Retinal pigment epithelial cell (primary cell): ENCODE data around the gene DOK1.
"Not testable (repeated sequence)": the region's sequence is repeated elsewhere in the genome, so short reads cannot be mapped to it uniquely, and the experiment has no call there.

ENCODE experiments used
- DNase-seq: peaks from one replicate; pipeline ENCODE4 v3.0.0-alpha.2; 2010; ENCODE audit warnings: low read depth
- H3K4me3 ChIP-seq: 2 replicates; pipeline ENCODE4 v1.5.1; 2011; ENCODE audit warnings: mild to moderate bottlenecking, low read length, control low read depth, moderate library complexity
- CTCF ChIP-seq: conservative IDR thresholded peaks from 2 replicates; pipeline ENCODE4 v1.5.1; 2011; ENCODE audit warnings: low read depth, low read length, control low read depth, inconsistent platforms

DOK1 gene

DNA sequence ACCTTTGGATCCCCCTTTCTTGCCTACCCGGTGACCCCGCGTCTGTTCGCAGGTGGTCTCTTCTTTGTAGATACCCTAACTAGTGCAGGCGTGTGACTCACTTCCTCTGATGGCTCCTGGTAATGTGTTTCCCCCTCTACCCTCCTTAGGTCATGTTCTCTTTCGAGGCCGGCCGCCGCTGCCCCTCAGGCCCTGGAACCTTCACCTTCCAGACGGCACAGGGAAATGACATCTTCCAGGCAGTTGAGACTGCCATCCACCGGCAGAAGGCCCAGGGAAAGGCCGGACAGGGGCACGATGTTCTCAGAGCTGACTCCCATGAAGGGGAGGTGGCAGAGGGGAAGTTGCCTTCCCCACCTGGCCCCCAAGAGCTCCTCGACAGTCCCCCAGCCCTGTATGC lies 1.6 kb downstream of the DOK1 start:
- TF ChIP-seq CTCF = no peak
- no peak for DNase-seq
- no peak overlapping the region for H3K4me3 ChIP-seq

DNA sequence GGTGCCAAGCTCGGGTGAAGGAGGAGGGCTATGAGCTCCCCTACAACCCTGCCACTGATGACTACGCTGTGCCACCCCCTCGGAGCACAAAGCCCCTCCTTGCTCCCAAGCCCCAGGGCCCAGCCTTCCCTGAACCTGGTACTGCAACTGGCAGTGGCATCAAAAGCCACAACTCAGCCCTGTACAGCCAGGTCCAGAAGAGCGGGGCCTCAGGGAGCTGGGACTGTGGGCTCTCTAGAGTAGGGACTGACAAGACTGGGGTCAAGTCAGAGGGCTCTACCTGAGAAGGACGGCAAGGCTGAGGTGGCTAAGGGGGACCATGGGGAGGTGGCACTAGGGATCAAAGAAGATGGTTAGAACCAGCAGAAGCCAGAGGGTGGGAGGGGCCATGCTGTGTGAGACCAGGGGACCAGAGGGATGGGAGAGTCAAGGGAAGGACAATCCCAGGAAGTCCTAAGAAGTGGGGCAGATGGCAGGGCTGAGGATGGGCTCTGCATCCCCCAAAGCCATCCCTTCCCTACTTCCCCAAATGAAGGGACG lies 2.4 kb downstream of the DOK1 start:
- H3K4me3 ChIP-seq = no peak overlapping the region
- no peak for DNase-seq
- TF ChIP-seq CTCF = no peak

DNA sequence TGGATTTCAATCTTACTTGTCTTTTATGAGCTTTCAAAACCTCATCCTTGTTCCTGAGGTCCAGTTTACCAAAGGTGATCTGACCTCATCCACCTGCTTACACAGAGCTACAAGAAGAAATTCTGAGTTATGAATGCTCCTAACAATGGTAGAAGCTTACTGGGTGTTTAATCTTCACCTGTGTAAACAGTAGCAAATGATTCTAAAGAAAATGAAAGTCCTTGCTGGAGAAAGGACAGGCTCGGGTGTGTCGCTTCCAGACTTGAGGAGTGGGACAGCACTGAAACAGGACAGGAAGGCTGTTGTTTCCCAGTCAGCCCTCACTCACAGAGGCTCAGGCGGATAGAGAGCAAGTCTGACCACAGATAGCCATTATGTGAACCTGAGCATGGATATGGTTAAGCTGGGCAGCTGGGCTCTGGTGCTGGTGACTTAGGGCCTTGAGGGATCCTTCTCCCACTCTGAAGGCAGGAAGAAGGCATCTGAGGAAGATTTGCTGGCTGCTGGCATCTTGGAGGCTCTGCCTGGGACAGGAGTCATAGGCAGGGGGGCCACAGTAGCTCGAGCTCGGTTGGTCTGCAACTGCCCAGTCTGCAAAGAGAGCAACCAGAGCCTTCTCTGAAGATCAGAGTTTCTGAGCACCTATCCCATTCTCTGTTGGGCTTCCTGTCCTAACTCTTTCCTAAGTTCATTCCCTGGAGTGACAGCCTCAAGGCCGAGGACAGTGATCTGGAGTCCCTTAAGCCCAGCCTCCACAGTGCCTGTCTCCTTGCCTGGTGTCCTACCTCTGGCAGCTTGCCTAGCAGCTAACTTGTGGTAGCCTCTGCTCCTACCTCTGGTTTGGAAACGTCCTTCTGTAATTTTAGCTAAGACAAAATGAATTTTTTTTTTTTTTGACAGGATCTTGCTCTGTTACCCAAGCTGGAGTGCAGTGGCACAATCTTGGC lies 4.0 kb downstream of the DOK1 start:
- no peak for DNase-seq
- TF ChIP-seq CTCF = no peak
- H3K4me3 ChIP-seq = no peak overlapping the region

- no peak overlapping the region for H3K4me3 ChIP-seq
- TF ChIP-seq CTCF = no peak
- no peak for DNase-seq
Observed at GRCh38 chr2:74559912-74560311, 5.4 kb downstream of the DOK1 start.

- TF ChIP-seq CTCF = no peak
- no peak overlapping the region for H3K4me3 ChIP-seq
- no peak for DNase-seq
Observed at GRCh38 chr2:74560591-74560990, 6.1 kb downstream of the DOK1 start.

DNA sequence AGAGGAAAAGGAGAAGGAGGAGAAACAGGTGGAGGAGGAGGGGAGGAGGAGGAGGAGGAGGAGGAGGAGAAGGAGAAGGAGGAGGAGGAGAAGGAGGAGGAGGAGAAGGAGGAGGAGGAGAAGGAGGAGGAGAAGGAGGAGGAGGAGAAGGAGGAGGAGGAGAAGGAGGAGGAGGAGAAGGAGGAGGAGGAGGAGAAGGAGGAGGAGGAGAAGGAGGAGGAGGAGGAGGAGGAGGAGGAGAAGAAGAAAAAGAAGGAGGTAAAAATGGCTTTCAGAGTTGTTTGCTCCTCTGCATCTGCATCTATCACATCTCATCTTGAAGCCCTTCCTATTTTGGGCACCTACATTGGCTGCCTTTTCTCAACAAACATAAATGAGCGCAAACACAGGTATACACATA lies 6.5 kb downstream of the DOK1 start:
- H3K4me3 ChIP-seq = not testable (repeated sequence)

DNA sequence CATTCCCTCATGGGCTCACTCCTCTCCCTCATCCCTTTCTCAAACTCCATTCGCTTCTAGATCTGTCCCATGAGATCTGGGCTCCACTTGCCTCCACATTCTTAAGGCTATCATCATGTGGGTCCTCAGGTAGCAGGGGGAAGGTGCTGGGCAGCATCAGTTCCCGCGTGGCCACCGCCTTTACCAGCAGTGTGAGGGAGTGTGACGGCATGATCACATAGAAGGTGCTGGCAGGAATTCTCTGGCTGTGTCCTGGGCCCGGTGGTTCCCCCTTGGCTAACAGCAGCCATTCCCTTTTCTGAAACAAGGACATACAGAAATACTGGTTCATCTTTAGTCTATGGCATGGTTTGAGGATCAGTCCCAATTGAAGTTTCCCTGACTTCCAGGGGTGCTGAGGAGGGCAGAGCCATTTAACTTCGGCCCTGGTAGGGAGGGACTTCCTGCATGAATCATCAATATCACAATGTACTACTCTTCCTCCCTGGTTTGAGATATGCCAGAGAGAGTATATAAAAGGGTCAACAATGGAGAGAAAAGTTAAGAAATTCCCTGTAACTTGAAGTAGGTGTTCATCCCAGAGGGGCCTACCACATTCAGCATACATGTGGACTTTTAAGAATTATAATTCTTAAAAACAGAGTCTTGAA lies 7.7 kb downstream of the DOK1 start:
- DNase-seq = no peak
- H3K4me3 ChIP-seq = no peak overlapping the region
- TF ChIP-seq CTCF = no peak

More for the DNA sequence above, 6.5 kb downstream of the DOK1 start:
- not testable (repeated sequence) for DNase-seq
